WTC11 (cell line): Measurements from ENCODE around the gene ERBB4.

Source experiments
- CREB1 ChIP-seq: sonication (generic); formaldehyde crosslinking; IDR thresholded peaks from 2 replicates; pipeline ENCODE4 v1.8.0; 2023; ENCODE audit warnings: mild to moderate bottlenecking, missing genetic modification reagents
- CTCF ChIP-seq: fragments of 200-600 bp; IDR thresholded peaks from 2 replicates; pipeline ENCODE4 v1.8.0; 2022; ENCODE audit warnings: antibody characterized with exemption
- FOXJ3 ChIP-seq: sonication (generic); formaldehyde crosslinking; IDR thresholded peaks from 2 replicates; pipeline ENCODE4 v1.9.0; 2021; ENCODE audit warnings: missing genetic modification reagents, mild to moderate bottlenecking, borderline replicate concordance
- IRF2 ChIP-seq: sonication (generic); formaldehyde crosslinking; IDR thresholded peaks from 2 replicates; pipeline ENCODE4 v1.8.0; 2022; ENCODE audit warnings: low read depth, missing genetic modification reagents, borderline replicate concordance
- SP1 ChIP-seq: sonication (generic); formaldehyde crosslinking; conservative IDR thresholded peaks from 2 replicates; pipeline ENCODE4 v1.8.1; 2022; ENCODE audit warnings: missing genetic modification reagents
- USF2 ChIP-seq: sonication (generic); formaldehyde crosslinking; IDR thresholded peaks from 2 replicates; pipeline ENCODE4 v1.8.1; 2023; ENCODE audit warnings: mild to moderate bottlenecking, missing genetic modification reagents, moderate library complexity
- ZNF263 ChIP-seq: sonication (generic); formaldehyde crosslinking; IDR thresholded peaks from 2 replicates; pipeline ENCODE4 v1.8.1; 2022; ENCODE audit warnings: low read depth, mild to moderate bottlenecking, moderate library complexity, missing genetic modification reagents
- TF ChIP-seq, protein P1 (sequence below): fragments of 250-450 bp; sonication (Bioruptor Pico); conservative IDR thresholded peaks from 2 replicates; pipeline ENCODE4 v1.9.0; 2021; ENCODE audit warnings: mild to moderate bottlenecking

DNA sequence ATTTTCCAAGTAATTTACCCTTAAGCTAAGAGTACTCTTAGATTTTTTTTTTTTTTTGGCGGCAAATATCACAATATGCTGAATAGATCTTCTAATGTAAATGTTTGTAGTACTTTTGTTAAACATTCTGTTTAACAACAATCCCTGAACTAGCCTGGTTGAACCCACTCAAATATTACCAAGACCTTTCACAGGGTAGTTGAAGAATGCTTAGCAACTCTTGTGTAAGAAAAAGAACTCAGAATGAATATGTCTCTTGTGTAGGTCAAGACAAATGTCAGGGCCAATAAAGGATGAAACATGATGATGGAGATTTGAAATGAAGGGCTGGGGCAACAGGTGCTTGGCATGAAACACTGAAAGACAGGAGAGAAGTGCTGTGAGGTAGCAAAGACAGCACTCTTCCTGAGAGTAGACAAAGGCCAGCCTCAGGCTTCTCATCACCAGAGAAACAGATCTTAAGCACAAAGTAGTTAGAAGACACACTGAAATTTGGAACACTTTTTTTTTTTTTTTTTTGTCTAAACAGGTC, 597.3 kb downstream of the ERBB4 start:
- TF ChIP-seq ZNF263 (CRISPR knock-in tag) (no peak), IRF2 (CRISPR knock-in tag) (no peak), CTCF (no peak), USF2 (CRISPR knock-in tag) (no peak), SP1 (CRISPR knock-in tag) (no peak), CREB1 (CRISPR knock-in tag) (no peak), FOXJ3 (CRISPR knock-in tag) (no peak)
- TF ChIP-seq, protein P1, sequence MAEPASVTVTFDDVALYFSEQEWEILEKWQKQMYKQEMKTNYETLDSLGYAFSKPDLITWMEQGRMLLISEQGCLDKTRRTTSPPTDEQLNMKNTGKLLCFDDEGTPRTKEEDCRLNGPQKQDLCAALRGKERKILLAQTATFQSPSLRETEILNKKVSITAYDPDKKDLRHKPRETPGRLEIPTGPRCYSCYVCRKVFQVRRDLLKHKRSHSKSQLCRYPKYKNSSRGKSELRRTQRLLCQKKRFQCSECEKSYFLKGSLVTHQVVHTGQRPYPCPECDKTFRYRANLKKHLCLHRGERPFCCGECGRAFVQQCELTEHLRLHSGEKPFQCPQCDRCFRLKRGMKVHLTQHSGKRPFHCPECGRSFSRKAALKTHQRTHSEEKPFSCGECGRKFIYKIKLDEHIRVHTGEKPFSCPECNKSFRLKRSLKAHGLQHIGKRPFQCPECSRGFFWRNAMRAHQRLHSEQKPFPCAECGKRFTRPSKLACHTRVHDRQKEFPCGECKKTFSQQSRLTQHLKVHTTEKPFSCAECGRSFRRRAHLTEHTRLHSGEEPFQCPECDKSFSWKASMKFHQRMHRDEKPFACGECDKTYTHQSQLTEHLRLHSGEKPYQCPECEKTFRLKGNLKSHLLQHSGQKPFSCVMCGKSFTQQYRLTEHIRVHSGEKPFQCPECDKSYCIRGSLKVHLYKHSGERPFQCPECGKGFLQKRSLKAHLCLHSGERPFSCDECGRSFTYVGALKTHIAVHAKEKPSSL (CRISPR knock-in tag) = no peak
